ENCODE results near the gene GLI3. TPM values are rescaled to one million over a fixed set of nuclear protein-coding genes. Genes with fewer than 3 reads are reported as not detected.

The GLI3 gene
- total RNA-seq, 1 donor from 2014 or later = 32.0 TPM

GRCh38 chr7:41933427-41933826 is 303.6 kb downstream of the GLI3 start:
- H4K20me1 ChIP-seq (ENCODE audit: low read depth) = no peaks in the 10 kb centered on the region
- H3K9me3 ChIP-seq (ENCODE audit: low read depth) = no peaks in the 10 kb centered on the region
- H3K9ac ChIP-seq = no peak overlapping the region
- H3K4me3 ChIP-seq = no peak overlapping the region
- no peaks in the 10 kb centered on the region for H3K27me3 ChIP-seq
- no peak for TF ChIP-seq CTCF (IDR thresholded peaks at IDR 0.05)
- TF ChIP-seq EZH2phosphoT487 (IDR thresholded peaks at IDR 0.05) = no peak
- no peak for TF ChIP-seq EZH2 (IDR thresholded peaks at IDR 0.05)
- no peak overlapping the region for H3K27ac ChIP-seq
- no peaks in the 10 kb centered on the region for H3K4me1 ChIP-seq
- Mint-ChIP-seq H3K9me3 (peaks cover 2% of the 10 kb centered on the region), H3K27me3 (ENCODE audit: insufficient read depth, low read depth) (peaks cover 3% of the 10 kb centered on the region), H3K27ac (no peak overlapping the region), H3K4me1 (peaks cover 3% of the 10 kb centered on the region), H3K4me3 (no peak overlapping the region), H3K36me3 (no peaks in the 10 kb centered on the region)
- no peaks in the 10 kb centered on the region for H3K79me2 ChIP-seq (ENCODE audit: low read depth)
- H3K36me3 ChIP-seq = no peaks in the 10 kb centered on the region
- DNase-seq (ENCODE audit: low spot score) = no peak
- H3K4me2 ChIP-seq = no peak overlapping the region
- H2AFZ ChIP-seq (replicated peaks) = no peak overlapping the region
- no peaks in the 10 kb centered on the region for H3F3A ChIP-seq (ENCODE audit: low read depth)

GRCh38 chr7:41931263-41931646 is 305.8 kb downstream of the GLI3 start:
- H3K9me3 Mint-ChIP-seq = peaks cover 2% of the 10 kb centered on the region
- H3K4me2 ChIP-seq = no peak overlapping the region
- no peaks in the 10 kb centered on the region for H3K36me3 Mint-ChIP-seq
- H3K9ac ChIP-seq = no peak overlapping the region
- H3K79me2 ChIP-seq (ENCODE audit: low read depth) = no peaks in the 10 kb centered on the region
- no peak overlapping the region for H3K27ac Mint-ChIP-seq
- no peaks in the 10 kb centered on the region for H4K20me1 ChIP-seq (ENCODE audit: low read depth)
- peaks cover 3% of the 10 kb centered on the region for H3K4me1 Mint-ChIP-seq
- peaks cover 5% of the 10 kb centered on the region for H3K27me3 Mint-ChIP-seq (ENCODE audit: insufficient read depth, low read depth)
- no peak overlapping the region for H3K4me3 Mint-ChIP-seq
- TF ChIP-seq CTCF (IDR thresholded peaks at IDR 0.05) (no peak), EZH2phosphoT487 (IDR thresholded peaks at IDR 0.05) (no peak), EZH2 (IDR thresholded peaks at IDR 0.05) (no peak)
- no peaks in the 10 kb centered on the region for H3K9me3 ChIP-seq (ENCODE audit: low read depth)
- DNase-seq (ENCODE audit: low spot score) = no peak
- H3F3A ChIP-seq (ENCODE audit: low read depth) = no peaks in the 10 kb centered on the region
- no peak overlapping the region for H3K27ac ChIP-seq
- H2AFZ ChIP-seq (replicated peaks) = no peak overlapping the region
- no peaks in the 10 kb centered on the region for H3K27me3 ChIP-seq
- H3K4me1 ChIP-seq = no peaks in the 10 kb centered on the region
- no peak overlapping the region for H3K4me3 ChIP-seq
- H3K36me3 ChIP-seq = no peaks in the 10 kb centered on the region

- Histone ChIP-seq H3K4me3 (no peak overlapping the region), H3F3A (ENCODE audit: low read depth) (no peaks in the 10 kb centered on the region), H3K79me2 (ENCODE audit: low read depth) (no peaks in the 10 kb centered on the region), H3K27ac (no peak overlapping the region), H2AFZ (replicated peaks) (no peak overlapping the region), H4K20me1 (ENCODE audit: low read depth) (no peaks in the 10 kb centered on the region), H3K36me3 (no peaks in the 10 kb centered on the region), H3K27me3 (no peaks in the 10 kb centered on the region), H3K4me1 (no peaks in the 10 kb centered on the region), H3K9me3 (ENCODE audit: low read depth) (no peaks in the 10 kb centered on the region), H3K4me2 (no peak overlapping the region), H3K9ac (no peak overlapping the region)
- no peaks in the 10 kb centered on the region for H3K9me3 Mint-ChIP-seq
- peaks cover 3% of the 10 kb centered on the region for H3K4me1 Mint-ChIP-seq
- no peaks in the 10 kb centered on the region for H3K36me3 Mint-ChIP-seq
- TF ChIP-seq CTCF (IDR thresholded peaks at IDR 0.05) (no peak), EZH2phosphoT487 (IDR thresholded peaks at IDR 0.05) (no peak), EZH2 (IDR thresholded peaks at IDR 0.05) (no peak)
- H3K27ac Mint-ChIP-seq = no peak overlapping the region
- no peak for DNase-seq (ENCODE audit: low spot score)
- H3K27me3 Mint-ChIP-seq (ENCODE audit: insufficient read depth, low read depth) = peaks cover 5% of the 10 kb centered on the region
- H3K4me3 Mint-ChIP-seq = no peak overlapping the region
Measured at GRCh38 chr7:41930538-41931262, 306.3 kb downstream of the GLI3 start.

Data from neural progenitor cell (in vitro differentiated cells).